OCI-LY3 (cell line): Measurements from ENCODE around the gene LHFPL2.

ENCODE experiments used
- CTCF ChIP-seq: fragments of 200-600, 300-600 bp; sonication (generic); IDR thresholded peaks from 2 replicates; pipeline ENCODE4 v1.5.1; 2014; ENCODE audit warnings: antibody characterized with exemption, low read length, low read depth
- EZH2phosphoT487 ChIP-seq: fragments of 200-600 bp; shearing (Covaris generic); IDR thresholded peaks from 2 replicates; pipeline ENCODE4 v1.6.1; 2018; ENCODE audit warnings: antibody characterized with exemption, mixed run types, low read depth

GRCh38 chr5:78593465-78593864 is 55.1 kb downstream of the LHFPL2 start:
- TF ChIP-seq CTCF, result no peak
- TF ChIP-seq EZH2phosphoT487, result no peak
